NB4 (cell line): ENCODE data around the gene SLC2A4.

Experiments used
- DNase-seq: peaks from one replicate; pipeline ENCODE4 v3.0.0; 2010; ENCODE audit warnings: low read depth
- H3K4me3 ChIP-seq: one replicate; pipeline ENCODE4 v1.5.1; 2011; ENCODE audit warnings: mild to moderate bottlenecking, low read depth, low read length, moderate library complexity
- CTCF ChIP-seq: IDR thresholded peaks from one replicate; pipeline ENCODE4 v1.5.1; 2012; ENCODE audit warnings: low read depth, low read length
- MYC ChIP-seq: IDR thresholded peaks from 2 replicates; pipeline ENCODE4 v1.6.1; 2011; ENCODE audit warnings: low read depth, low read length
- POLR2A ChIP-seq: IDR thresholded peaks from 2 replicates; pipeline ENCODE4 v1.6.1; 2011; ENCODE audit warnings: mild to moderate bottlenecking; ENCODE audit not compliant: insufficient read length; ENCODE audit errors: extremely low read depth
- TF ChIP-seq, protein P1 (sequence below): IDR thresholded peaks from 2 replicates; pipeline ENCODE4 v1.6.1; 2011; ENCODE audit warnings: low read depth, low read length

Gene SLC2A4

GRCh38 chr17:7236808-7237207, 44.7 kb upstream of the SLC2A4 start:
- H3K4me3 ChIP-seq, result peak overlapping the region; percentile 62
- TF ChIP-seq CTCF (no peak), POLR2A (no peak), MYC (no peak)
- TF ChIP-seq, protein P1, sequence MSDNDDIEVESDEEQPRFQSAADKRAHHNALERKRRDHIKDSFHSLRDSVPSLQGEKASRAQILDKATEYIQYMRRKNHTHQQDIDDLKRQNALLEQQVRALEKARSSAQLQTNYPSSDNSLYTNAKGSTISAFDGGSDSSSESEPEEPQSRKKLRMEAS, result no peak
- no peak for DNase-seq

- TF ChIP-seq POLR2A, result no peak
- no peak for TF ChIP-seq CTCF
- TF ChIP-seq, protein P1, result no peak
- TF ChIP-seq MYC, result no peak
- peak overlapping the region; percentile 62 for H3K4me3 ChIP-seq
- DNase-seq, result no peak
Measured at GRCh38 chr17:7237266-7237760, 44.2 kb upstream of the SLC2A4 start.

- peak overlapping the region; percentile 85 for H3K4me3 ChIP-seq
- peak; percentile 81 for DNase-seq
- TF ChIP-seq CTCF (no peak), MYC (no peak), POLR2A (no peak)
- TF ChIP-seq, protein P1, result no peak
Measured at GRCh38 chr17:7237761-7238419, 43.6 kb upstream of the SLC2A4 start.

GRCh38 chr17:7238420-7239090, 43.0 kb upstream of the SLC2A4 start:
- DNase-seq, result peak; percentile 67
- peak overlapping the region; percentile 85 for H3K4me3 ChIP-seq
- TF ChIP-seq POLR2A (peak; percentile 11), CTCF (no peak)

DNA sequence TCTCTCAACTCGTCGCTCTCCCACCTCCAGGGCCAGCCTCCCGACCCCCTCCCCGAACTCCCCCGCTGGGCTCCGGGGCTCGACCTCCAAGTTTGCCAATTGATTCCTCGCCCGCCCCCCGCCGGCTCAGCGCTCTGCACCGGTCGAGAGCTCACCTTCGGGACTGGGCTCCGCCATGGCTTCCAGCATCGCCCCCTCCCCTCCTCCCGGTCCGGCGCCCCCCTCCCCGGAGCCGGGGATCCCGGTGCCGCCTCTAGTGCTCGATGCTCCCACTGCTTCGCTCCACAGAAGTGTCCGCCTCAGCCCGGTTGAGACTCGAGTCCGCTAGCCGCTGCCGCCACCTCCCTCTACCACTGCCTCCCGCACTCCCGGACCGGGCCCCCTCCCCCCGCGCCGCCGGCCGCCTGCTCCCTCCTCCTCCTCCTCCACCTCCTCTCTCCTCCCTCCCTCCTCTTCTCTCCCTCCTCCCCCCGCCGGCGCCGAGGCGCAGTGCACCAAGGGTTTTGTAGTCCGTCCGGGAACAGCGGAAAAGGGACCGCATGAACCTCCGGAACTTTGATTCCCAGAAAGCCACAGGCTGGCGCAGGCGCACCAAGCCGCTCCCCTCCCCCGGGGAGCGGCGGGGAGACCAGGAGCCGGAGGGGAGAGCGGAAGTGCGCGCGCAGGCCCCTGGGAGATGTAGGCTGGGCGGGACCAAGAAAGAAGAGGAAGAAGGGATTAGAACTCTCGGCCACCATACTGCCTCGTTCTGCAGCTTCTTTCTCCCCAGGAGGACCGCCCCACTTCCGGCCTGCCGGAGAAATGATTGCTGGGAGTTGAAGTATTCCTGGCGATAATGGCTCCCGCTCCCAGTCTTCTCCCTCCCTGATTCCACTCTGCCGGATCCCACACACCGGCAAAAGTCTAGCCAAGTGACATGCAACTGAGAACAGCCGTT, 42.2 kb upstream of the SLC2A4 start, which contains the start of gene PHF23:
PHF23 (minus strand) TSS at position 367 of the 937 bp plus-strand sequence; CDS start at position 189, 178 bp downstream.
- peak; percentile 97 for DNase-seq
- peak within 1 kb of the TSS; percentile 85 for H3K4me3 ChIP-seq
- TF ChIP-seq CTCF (no peak), POLR2A (no peak)
